SU-DHL-6 (cell line): ENCODE results near the gene PHTF1.

Experiments
- EZH2phosphoT487 ChIP-seq: fragments of 200-600 bp; sonication (generic), shearing (Covaris generic); conservative IDR thresholded peaks from 2 replicates; pipeline ENCODE4 v1.6.1; 2018; ENCODE audit warnings: mild to moderate bottlenecking, antibody characterized with exemption, low read length, moderate library complexity, mixed read lengths
- TF ChIP-seq, protein P1 (sequence below): fragments of 200-600 bp; sonication (generic); IDR thresholded peaks from one replicate; pipeline ENCODE4 v1.5.1; 2017; ENCODE audit warnings: antibody characterized with exemption, mild to moderate bottlenecking, low read length, moderate library complexity; ENCODE audit not compliant: insufficient read depth, poor library complexity, severe bottlenecking

DNA sequence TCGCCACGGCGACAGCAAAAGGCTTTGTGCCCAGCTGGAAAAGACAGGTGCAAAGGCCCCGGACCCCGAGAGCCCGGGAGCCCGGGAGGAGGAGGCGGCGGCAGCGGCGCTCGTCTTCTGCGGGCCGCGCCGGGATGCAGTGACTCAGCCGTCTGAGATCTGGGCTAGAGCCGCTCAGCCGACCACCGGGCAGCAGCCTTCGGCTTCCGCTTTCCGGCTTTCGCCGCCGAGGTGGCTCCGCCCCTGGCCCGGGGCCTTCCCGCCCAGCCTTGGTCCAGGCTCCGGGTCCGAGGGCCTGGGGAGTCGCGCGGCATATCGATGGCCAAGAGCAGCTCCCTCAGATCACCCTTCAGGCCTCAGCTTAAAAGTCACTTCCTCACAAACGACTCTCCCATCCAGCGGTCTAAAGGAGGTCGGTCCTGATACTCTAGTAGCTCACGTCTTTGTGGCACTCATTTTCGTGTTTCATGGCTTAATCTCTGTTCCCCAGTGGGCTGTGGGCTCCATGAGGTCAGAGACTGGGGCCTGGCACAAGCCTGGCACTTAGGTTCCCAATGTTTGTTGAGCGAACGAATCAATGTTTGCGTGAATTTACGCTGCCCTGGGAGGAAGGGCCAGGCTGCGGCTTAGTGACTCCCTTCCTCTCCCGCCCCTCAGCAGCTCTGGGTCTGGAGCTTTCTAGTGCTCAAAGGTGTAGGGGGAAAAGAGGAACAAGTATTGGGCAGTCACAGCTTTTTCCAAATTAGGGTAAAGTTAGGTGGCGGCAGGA, at the start of gene PHTF1:
- TF ChIP-seq, protein P1, sequence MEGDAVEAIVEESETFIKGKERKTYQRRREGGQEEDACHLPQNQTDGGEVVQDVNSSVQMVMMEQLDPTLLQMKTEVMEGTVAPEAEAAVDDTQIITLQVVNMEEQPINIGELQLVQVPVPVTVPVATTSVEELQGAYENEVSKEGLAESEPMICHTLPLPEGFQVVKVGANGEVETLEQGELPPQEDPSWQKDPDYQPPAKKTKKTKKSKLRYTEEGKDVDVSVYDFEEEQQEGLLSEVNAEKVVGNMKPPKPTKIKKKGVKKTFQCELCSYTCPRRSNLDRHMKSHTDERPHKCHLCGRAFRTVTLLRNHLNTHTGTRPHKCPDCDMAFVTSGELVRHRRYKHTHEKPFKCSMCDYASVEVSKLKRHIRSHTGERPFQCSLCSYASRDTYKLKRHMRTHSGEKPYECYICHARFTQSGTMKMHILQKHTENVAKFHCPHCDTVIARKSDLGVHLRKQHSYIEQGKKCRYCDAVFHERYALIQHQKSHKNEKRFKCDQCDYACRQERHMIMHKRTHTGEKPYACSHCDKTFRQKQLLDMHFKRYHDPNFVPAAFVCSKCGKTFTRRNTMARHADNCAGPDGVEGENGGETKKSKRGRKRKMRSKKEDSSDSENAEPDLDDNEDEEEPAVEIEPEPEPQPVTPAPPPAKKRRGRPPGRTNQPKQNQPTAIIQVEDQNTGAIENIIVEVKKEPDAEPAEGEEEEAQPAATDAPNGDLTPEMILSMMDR, result no peak
- no peak for TF ChIP-seq EZH2phosphoT487
